GM21619 (cell line): ENCODE measurements around the gene LYSET.
"Not testable (repeated sequence)": the region's sequence is repeated elsewhere in the genome, so short reads cannot be mapped to it uniquely, and the experiment has no call there.

Source experiments
- ATAC-seq: cut with Tn5 transposase; IDR thresholded peaks from one replicate; pipeline ENCODE4 v1.9.1; 2021; ENCODE audit not compliant: unreplicated experiment

The LYSET gene

GRCh38 chr14:93184391-93185348 lies at the start of gene LYSET, which contains the start of gene MOAP1:
TSS of gene LYSET (plus strand) at chr14:93185317. CDS start at chr14:93185406, 89 bp downstream.
TSS of gene MOAP1 (minus strand) at chr14:93184897. CDS start at chr14:93184242, 655 bp downstream.
- peak; percentile 83 for ATAC-seq

GRCh38 chr14:93135399-93135798 lies 49.7 kb upstream of the LYSET start:
- ATAC-seq = no peak

- ATAC-seq = no peak
Observed at GRCh38 chr14:93136009-93136408, 49.1 kb upstream of the LYSET start.

- not testable (repeated sequence) for ATAC-seq
Observed at GRCh38 chr14:93136508-93136907, 48.6 kb upstream of the LYSET start.

- ATAC-seq = no peak
Observed at GRCh38 chr14:93137864-93138263, 47.3 kb upstream of the LYSET start.

- no peak for ATAC-seq
Observed at GRCh38 chr14:93142854-93143652, 42.1 kb upstream of the LYSET start.

GRCh38 chr14:93146119-93146518 lies 39.0 kb upstream of the LYSET start:
- ATAC-seq = peak; percentile 69

GRCh38 chr14:93148979-93149378 lies 36.1 kb upstream of the LYSET start:
- no peak for ATAC-seq

- no peak for ATAC-seq
Observed at GRCh38 chr14:93150227-93151208, 34.6 kb upstream of the LYSET start.

- ATAC-seq = no peak
Observed at GRCh38 chr14:93153121-93153520, 32.0 kb upstream of the LYSET start.

GRCh38 chr14:93155667-93156066 lies 29.4 kb upstream of the LYSET start:
- ATAC-seq = no peak

GRCh38 chr14:93156693-93157369 lies 28.3 kb upstream of the LYSET start:
- no peak for ATAC-seq

GRCh38 chr14:93158349-93158748 lies 26.8 kb upstream of the LYSET start:
- ATAC-seq = not testable (repeated sequence)

GRCh38 chr14:93159625-93160352 lies 25.3 kb upstream of the LYSET start:
- ATAC-seq = not testable (repeated sequence)

GRCh38 chr14:93160353-93160801 lies 24.7 kb upstream of the LYSET start:
- no peak for ATAC-seq

- no peak for ATAC-seq
Observed at GRCh38 chr14:93161411-93161940, 23.6 kb upstream of the LYSET start.

- no peak for ATAC-seq
Observed at GRCh38 chr14:93163564-93163963, 21.6 kb upstream of the LYSET start.

- not testable (repeated sequence) for ATAC-seq
Observed at GRCh38 chr14:93165271-93166265, 19.5 kb upstream of the LYSET start.
